Neuronal stem cell (in vitro differentiated cells): ENCODE data around the gene CCDC137.
A peak's percentile ranks its signal among the peaks of the same experiment; 100 is the strongest.

Experiments
- DNase-seq: peaks from one replicate; pipeline ENCODE4 v3.0.0-alpha.2; 2013; ENCODE audit warnings: low spot score
- H2AFZ ChIP-seq: one replicate; pipeline ENCODE4 v1.6.1; 2013; ENCODE audit warnings: mild to moderate bottlenecking, low read length, inconsistent platforms
- H2AK5ac ChIP-seq: 2 replicates; pipeline ENCODE4 v1.6.1; 2013; ENCODE audit warnings: low read depth, mild to moderate bottlenecking, inconsistent platforms, low read length, moderate library complexity, mixed read lengths
- H2BK120ac ChIP-seq: 2 replicates; pipeline ENCODE4 v1.6.1; 2013; ENCODE audit warnings: low read depth, mild to moderate bottlenecking, inconsistent platforms, low read length, moderate library complexity, mixed read lengths
- H2BK12ac ChIP-seq: one replicate; pipeline ENCODE4 v1.6.1; 2013; ENCODE audit warnings: low read length, inconsistent platforms
- H2BK15ac ChIP-seq: 2 replicates; pipeline ENCODE4 v1.6.1; 2013; ENCODE audit warnings: mild to moderate bottlenecking, low read length, inconsistent platforms, mixed read lengths
- H2BK5ac ChIP-seq: one replicate; pipeline ENCODE4 v1.6.1; 2013; ENCODE audit warnings: inconsistent platforms, mild to moderate bottlenecking, low read length, moderate library complexity
- H3K14ac ChIP-seq: one replicate; pipeline ENCODE4 v1.6.1; 2013; ENCODE audit warnings: low read length, inconsistent platforms
- H3K18ac ChIP-seq: 2 replicates; pipeline ENCODE4 v1.6.1; 2013; ENCODE audit warnings: low read length, inconsistent platforms
- H3K23ac ChIP-seq: 2 replicates; pipeline ENCODE4 v1.6.1; 2013; ENCODE audit warnings: low read depth, mild to moderate bottlenecking, mixed read lengths, low read length, inconsistent platforms; ENCODE audit not compliant: poor library complexity
- H3K27ac ChIP-seq: replicated peaks from 3 replicates; pipeline ENCODE4 v1.5.1; 2013; ENCODE audit warnings: low read length, inconsistent platforms
- H3K27me3 ChIP-seq, 3 experiments: 2 replicates each; pipeline ENCODE4 v1.6.1; 2013; ENCODE audit warnings: low read length in 3 of 3, mild to moderate bottlenecking in 2 of 3, inconsistent platforms in 1 of 3, low read depth in 1 of 3, mixed read lengths in 1 of 3, moderate library complexity in 1 of 3; ENCODE audit not compliant: control insufficient read depth in 3 of 3, insufficient read depth in 3 of 3
- H3K36me3 ChIP-seq, 2 donors: replicated peaks in 1 of 2; 2 replicates each; pipeline ENCODE4 v1.6.1; 2013; ENCODE audit warnings: low read length in 2 of 2; ENCODE audit not compliant: control insufficient read depth in 2 of 2, insufficient read depth in 2 of 2
- H3K4ac ChIP-seq: 2 replicates; pipeline ENCODE4 v1.6.1; 2013; ENCODE audit warnings: inconsistent platforms, mild to moderate bottlenecking, low read length, moderate library complexity
- H3K4me1 ChIP-seq, 2 donors: 1 replicate in 1 of 2; 2 replicates in 1 of 2; pipeline ENCODE4 v1.6.1; 2013; ENCODE audit warnings: low read length in 2 of 2, low read depth in 1 of 2; ENCODE audit not compliant: control insufficient read depth in 2 of 2, insufficient read depth in 1 of 2
- H3K4me2 ChIP-seq: one replicate; pipeline ENCODE4 v1.6.1; 2013; ENCODE audit warnings: mild to moderate bottlenecking, low read length, inconsistent platforms; ENCODE audit not compliant: insufficient read depth, poor library complexity, severe bottlenecking
- H3K4me3 ChIP-seq, 2 donors: 2 replicates each; pipeline ENCODE4 v1.5.1; 2013; ENCODE audit warnings: low read length in 2 of 2, mild to moderate bottlenecking in 2 of 2, inconsistent platforms in 1 of 2, moderate library complexity in 1 of 2
- H3K79me1 ChIP-seq: one replicate; pipeline ENCODE4 v1.6.1; 2013; ENCODE audit warnings: low read depth, mild to moderate bottlenecking, inconsistent platforms, low read length, moderate library complexity
- H3K9ac ChIP-seq: one replicate; pipeline ENCODE4 v1.6.1; 2013; ENCODE audit warnings: mild to moderate bottlenecking, low read depth, low read length, inconsistent platforms; ENCODE audit not compliant: poor library complexity
- H3K9me3 ChIP-seq, 2 donors: replicated peaks in 1 of 2; 2 replicates each; pipeline versions ENCODE3 to v1.6.1; 2013; ENCODE audit warnings: low read length in 2 of 2, mild to moderate bottlenecking in 2 of 2, inconsistent platforms in 1 of 2, low read depth in 1 of 2, mixed read lengths in 1 of 2, moderate library complexity in 1 of 2; ENCODE audit not compliant: control insufficient read depth in 2 of 2, insufficient read depth in 1 of 2
- H4K8ac ChIP-seq: one replicate; pipeline ENCODE4 v1.6.1; 2013; ENCODE audit warnings: low read depth, mild to moderate bottlenecking, inconsistent platforms, low read length, moderate library complexity
- H4K91ac ChIP-seq: one replicate; pipeline ENCODE4 v1.6.1; 2013; ENCODE audit warnings: low read length, low read depth, mild to moderate bottlenecking, inconsistent platforms; ENCODE audit not compliant: poor library complexity
- WGBS, 2 donors: extraction: QIAGEN DNeasy Blood & Tissue Kit; methylation state at CpG; one replicate each; pipeline ENCODE4 v1.1.7; 2013; ENCODE audit warnings: missing lambda C conversion rate in 2 of 2, mixed read lengths in 1 of 2; ENCODE audit not compliant: insufficient read length in 2 of 2, insufficient replicate concordance in 1 of 2; ENCODE audit errors: extremely low coverage in 2 of 2; 5-methylcytosine and 5-hydroxymethylcytosine counted together

CCDC137 gene

GRCh38 chr17:81667754-81668153, 1.2 kb downstream of the CCDC137 start:
- no peak for DNase-seq
- Histone ChIP-seq H3K14ac (no peak overlapping the region), H3K4ac (no peak overlapping the region), H2BK12ac (no peak overlapping the region), H3K4me3 (peak overlapping the region in 1 of 2 donors; percentile 16), H3K79me1 (peaks cover 27% of the 10 kb centered on the region), H3K4me2 (no peak overlapping the region), H2AFZ (no peak overlapping the region), H4K91ac (no peak overlapping the region), H3K4me1 (peaks cover 10 to 12% of the 10 kb centered on the region in 2 donors), H3K27me3 (no peaks in the 10 kb centered on the region), H4K8ac (no peak overlapping the region), H2BK15ac (no peak overlapping the region), H3K18ac (no peak overlapping the region), H3K36me3 (peaks cover 48 to 63% of the 10 kb centered on the region in 2 donors), H2AK5ac (no peak overlapping the region), H3K27ac (no peak overlapping the region), H2BK5ac (peak overlapping the region; percentile 24), H3K23ac (no peak overlapping the region), H3K9ac (no peak overlapping the region), H2BK120ac (no peak overlapping the region), H3K9me3 (peaks cover 0 to 2% of the 10 kb centered on the region in 2 donors)
- no CpG with 5 or more reads among the region's 18 CpGs for WGBS, 2 donors

GRCh38 chr17:81672504-81672903, 6.0 kb downstream of the CCDC137 start:
- Histone ChIP-seq H3K36me3 (peaks cover 54 to 81% of the 10 kb centered on the region in 2 donors), H3K14ac (no peak overlapping the region), H2BK120ac (no peak overlapping the region), H2AFZ (no peak overlapping the region), H3K4me1 (peaks cover 3 to 5% of the 10 kb centered on the region in 2 donors), H3K27me3 (no peaks in the 10 kb centered on the region), H4K91ac (no peak overlapping the region), H2BK5ac (no peak overlapping the region), H4K8ac (no peak overlapping the region), H3K27ac (no peak overlapping the region), H3K23ac (peak overlapping the region; percentile 43), H2AK5ac (no peak overlapping the region), H3K79me1 (peaks cover 16% of the 10 kb centered on the region), H3K9ac (no peak overlapping the region), H3K18ac (no peak overlapping the region), H3K4ac (no peak overlapping the region), H3K4me2 (no peak overlapping the region), H2BK15ac (no peak overlapping the region), H3K9me3 (no peaks in the 10 kb centered on the region), H3K4me3 (no peak overlapping the region), H2BK12ac (no peak overlapping the region)
- no CpG with 5 or more reads among the region's 18 CpGs for WGBS, 2 donors
- no peak for DNase-seq

- Histone ChIP-seq H2BK5ac (no peak overlapping the region), H3K27ac (no peak overlapping the region), H2BK15ac (no peak overlapping the region), H2BK12ac (no peak overlapping the region), H3K4me1 (peaks cover 0 to 3% of the 10 kb centered on the region in 2 donors), H4K91ac (no peak overlapping the region), H3K23ac (no peak overlapping the region), H2AK5ac (no peak overlapping the region), H3K27me3 (no peaks in the 10 kb centered on the region), H3K79me1 (peaks cover 12% of the 10 kb centered on the region), H4K8ac (no peak overlapping the region), H3K4ac (no peak overlapping the region), H3K36me3 (peaks cover 51 to 76% of the 10 kb centered on the region in 2 donors), H3K4me3 (no peak overlapping the region), H3K4me2 (no peak overlapping the region), H3K18ac (no peak overlapping the region), H2BK120ac (no peak overlapping the region), H3K9me3 (no peaks in the 10 kb centered on the region), H2AFZ (no peak overlapping the region), H3K9ac (no peak overlapping the region), H3K14ac (no peak overlapping the region)
- no CpG with 5 or more reads among the region's 16 CpGs for WGBS, 2 donors
- DNase-seq: no peak
These were observed 6.4 kb downstream of the CCDC137 start for GRCh38 chr17:81672954-81673353.

GRCh38 chr17:81673561-81674258, 7.2 kb downstream of the CCDC137 start:
- no peak overlapping the region for H2BK5ac ChIP-seq
- H3K14ac ChIP-seq: no peak overlapping the region
- peaks cover 44 to 69% of the 10 kb centered on the region in 2 donors for H3K36me3 ChIP-seq
- no peak overlapping the region for H2BK120ac ChIP-seq
- no peak overlapping the region for H2AK5ac ChIP-seq
- H3K4me2 ChIP-seq: no peak overlapping the region
- no CpG with 5 or more reads among the region's 18 CpGs for WGBS, 2 donors
- no peak overlapping the region for H4K91ac ChIP-seq
- H3K4ac ChIP-seq: no peak overlapping the region
- no peak overlapping the region for H2AFZ ChIP-seq
- H2BK15ac ChIP-seq: no peak overlapping the region
- no peak for DNase-seq
- H3K27me3 ChIP-seq: no peaks in the 10 kb centered on the region
- H3K4me1 ChIP-seq: no peaks in the 10 kb centered on the region
- peaks cover 11% of the 10 kb centered on the region for H3K79me1 ChIP-seq
- H3K27ac ChIP-seq: no peak overlapping the region
- H3K4me3 ChIP-seq: no peak overlapping the region
- peak overlapping the region; percentile 44 for H3K9ac ChIP-seq
- no peak overlapping the region for H3K23ac ChIP-seq
- H3K9me3 ChIP-seq: no peaks in the 10 kb centered on the region
- no peak overlapping the region for H3K18ac ChIP-seq
- no peak overlapping the region for H2BK12ac ChIP-seq
- no peak overlapping the region for H4K8ac ChIP-seq
